Measurements from ENCODE around the gene MYO5A. TPM values are rescaled to one million over a fixed set of nuclear protein-coding genes. Genes with fewer than 3 reads are reported as not detected.
A peak's percentile ranks its signal among the peaks of the same experiment; 100 is the strongest.

Gene MYO5A
- total and polyA plus RNA-seq, 10 of the 15 experiments (the other 5 are each of a cell fraction or from before 2014, with no cell fraction given) = 4.2 to 42.9 (median 31.1) TPM

- H2AFZ ChIP-seq (ENCODE audit: control insufficient read depth, low read depth, low read length) = no peak overlapping the region
- TF ChIP-seq HDAC6 (IDR thresholded peaks at IDR 0.05; ENCODE audit: unreplicated experiment) = no peak
- TF ChIP-seq SUZ12 (IDR thresholded peaks at IDR 0.05; ENCODE audit: unreplicated experiment) = no peak
- TF ChIP-seq NBN (IDR thresholded peaks at IDR 0.05) = no peak
- TF ChIP-seq HDAC2 (IDR thresholded peaks at IDR 0.05) = no peak
- TF ChIP-seq E2F8 (IDR thresholded peaks at IDR 0.05; ENCODE audit: low read depth, partially characterized antibody) = no peak
- no peak for TF ChIP-seq POLR2AphosphoS2 (IDR thresholded peaks at IDR 0.05; ENCODE audit: low read depth, low read length)
- TF ChIP-seq PML (IDR thresholded peaks at IDR 0.05; ENCODE audit: low read length) = no peak
- TF ChIP-seq RUNX3 (IDR thresholded peaks at IDR 0.05; ENCODE audit: low read length) = no peak
- no peak for TF ChIP-seq NR2C2 (IDR thresholded peaks at IDR 0.05; ENCODE audit: borderline replicate concordance, control insufficient read depth, insufficient read length, low read depth)
- TF ChIP-seq ATF2 (IDR thresholded peaks at IDR 0.05; ENCODE audit: low read length) = no peak
- TF ChIP-seq SIN3A (IDR thresholded peaks at IDR 0.05; ENCODE audit: low read depth, low read length) = no peak
- TF ChIP-seq BCL11A (IDR thresholded peaks at IDR 0.05; ENCODE audit: low read depth, low read length) = no peak
- no peak for TF ChIP-seq RELB (IDR thresholded peaks at IDR 0.05; ENCODE audit: low read depth)
- TF ChIP-seq ZNF384 (IDR thresholded peaks at IDR 0.05; ENCODE audit: borderline replicate concordance, low read depth, low read length) = no peak
- no peak for TF ChIP-seq ZZZ3 (IDR thresholded peaks at IDR 0.05; ENCODE audit: control insufficient read depth, insufficient read length, low read depth)
- no peak for TF ChIP-seq NFXL1 (IDR thresholded peaks at IDR 0.05; ENCODE audit: borderline replicate concordance)
- H3K79me2 ChIP-seq (ENCODE audit: control insufficient read depth, insufficient read depth, low read length) = no peaks in the 10 kb centered on the region
- H3K4me1 ChIP-seq (ENCODE audit: control insufficient read depth, insufficient read depth, low read length) = no peaks in the 10 kb centered on the region
- intact Hi-C loops (cut with micrococcal nuclease; ENCODE audit: unreplicated experiment) = no loop called here
- no peak for DNase-seq (ENCODE audit: low read depth, low spot score)
- in situ Hi-C loops (cut with MboI) = no loop called here
- ChIA-PET POLR2A (no interaction called here), RAD21 (ENCODE audit: unreplicated experiment) (interaction anchor here (1.5 kb wide), 1 partner anchor 122 kb away, joined by 4 read pairs; no protein-coding TSS in a partner anchor), SMC1A (ENCODE audit: uncharacterized antibody, unreplicated experiment) (interaction anchor here (0.7 to 1.9 kb wide), 10 partner anchors 9 to 220 kb away, joined by 3 to 5 read pairs (median 4); no protein-coding TSS in a partner anchor), CTCF (interaction anchor here (1.5 to 3.8 kb wide), 4 partner anchors 12 to 392 kb away, joined by 3 to 8 read pairs (median 6); no protein-coding TSS in a partner anchor)
- H3K4me3 ChIP-seq = no peak overlapping the region
- no peak overlapping the region for H3K27ac ChIP-seq (ENCODE audit: control insufficient read depth, insufficient read depth)
- WGBS (ENCODE audit: insufficient coverage, insufficient replicate concordance, low lambda C conversion rate, missing lambda C conversion rate) = 80% methylated on average over 3 of the region's 3 CpGs
- no peaks in the 10 kb centered on the region for H3K9me3 ChIP-seq (replicated peaks; ENCODE audit: control insufficient read depth, insufficient read depth, low read length)
- no peaks in the 10 kb centered on the region for H4K20me1 ChIP-seq (ENCODE audit: control insufficient read depth, insufficient read depth)
- peak; percentile 61 for FAIRE-seq
- no peak overlapping the region for H3K4me2 ChIP-seq (ENCODE audit: control insufficient read depth, insufficient read depth)
- no peaks in the 10 kb centered on the region for H3K27me3 ChIP-seq (replicated peaks in 1 of 2; ENCODE audit: control insufficient read depth in 2 of 2, insufficient read depth in 2 of 2, low read length in 1 of 2)
- H3K9ac ChIP-seq (ENCODE audit: control insufficient read depth, insufficient read depth, low read length) = no peak overlapping the region
- ATAC-seq = no peak
- BruUV-seq (replicated peaks) = no TSS peak
- H3K36me3 ChIP-seq (ENCODE audit: control insufficient read depth in 2 of 2, insufficient read depth in 2 of 2, low read length in 1 of 2) = peaks cover 9 to 15% of the 10 kb centered on the region in 2 experiments; a peak in 3 of 4 replicates
Observed at GRCh38 chr15:52343831-52344230, 184.8 kb downstream of the MYO5A start.
